Sciatic nerve (tissue), 2 donors: ENCODE data around the gene POLR1D. TPM values are rescaled to one million over a fixed set of nuclear protein-coding genes. Genes with fewer than 3 reads are reported as not detected.
A peak's percentile ranks its signal among the peaks of the same experiment; 100 is the strongest.

ENCODE experiments used
- ATAC-seq: fragments of 200-7000 bp; cut with Tn5 transposase; one replicate; pipeline ENCODE4 v1.9.1; 2020; ENCODE audit warnings: mild to moderate bottlenecking, moderate library complexity
- DNase-seq: peaks from one replicate; pipeline ENCODE4 v3.0.0-alpha.2; 2020; ENCODE audit warnings: low spot score
- intact Hi-C: fragments of 100-400 bp; cut with DNase I; formaldehyde crosslinking; loops from one replicate; pipeline ENCODE4 v1.14.2; 2022
- total RNA-seq: library from RNA; stranded (reverse); fragmentation: NEBNext Ultra II Directional; extraction: Animal tissue kit (Norgen Biotek cat#: 25700); gene quantifications from one replicate; pipeline ENCODE4 v1.2.1, GENCODE V29; 2021
- donor health status: DM: no; HTN: no; CAD: no.
- donor health status: DM: no; HTN: no; CAD: no.

Gene POLR1D
- total RNA-seq, result 84.7 TPM

GRCh38 chr13:27621366-27622101 lies at the start of gene POLR1D:
Gene POLR1D, plus strand, starts transcription at chr13:27621892. Its CDS starts 92 bp downstream, at chr13:27621984.
- intact Hi-C loops, result no loop called here
- peak; percentile 85 for DNase-seq

GRCh38 chr13:27572234-27572901 lies 49.3 kb upstream of the POLR1D start:
- DNase-seq, result no peak
- ATAC-seq, result no peak
- intact Hi-C loops, result no loop called here

More at GRCh38 chr13:27621366-27622101, at the start of gene POLR1D:
- peak; percentile 84 for ATAC-seq

GRCh38 chr13:27573265-27573664 lies 48.4 kb upstream of the POLR1D start:
- intact Hi-C loops, result no loop called here
- DNase-seq, result no peak
- ATAC-seq, result no peak

GRCh38 chr13:27574661-27575060 lies 47.0 kb upstream of the POLR1D start:
- no peak for ATAC-seq
- intact Hi-C loops, result no loop called here
- no peak for DNase-seq

- ATAC-seq (no peak), DNase-seq (no peak)
- intact Hi-C loops, result no loop called here
These were observed 43.3 kb upstream of the POLR1D start for GRCh38 chr13:27578121-27579030.

GRCh38 chr13:27583645-27584044 lies 38.0 kb upstream of the POLR1D start:
- ATAC-seq, result no peak
- DNase-seq, result no peak
- intact Hi-C loops, result no loop called here

GRCh38 chr13:27587095-27587746 lies 34.5 kb upstream of the POLR1D start:
- ATAC-seq, result no peak
- DNase-seq, result no peak
- intact Hi-C loops, result no loop called here

GRCh38 chr13:27588405-27588804 lies 33.3 kb upstream of the POLR1D start:
- no peak for ATAC-seq
- DNase-seq, result no peak
- intact Hi-C loops, result no loop called here

- ATAC-seq (no peak), DNase-seq (no peak)
- intact Hi-C loops, result no loop called here
These were observed 28.8 kb upstream of the POLR1D start for GRCh38 chr13:27592865-27593264.

- ATAC-seq (no peak), DNase-seq (no peak)
- intact Hi-C loops, result no loop called here
These were observed 28.4 kb upstream of the POLR1D start for GRCh38 chr13:27593267-27593666.

GRCh38 chr13:27595055-27595811 lies 26.5 kb upstream of the POLR1D start:
- no peak for ATAC-seq
- DNase-seq, result no peak
- intact Hi-C loops, result no loop called here

GRCh38 chr13:27599096-27599495 lies 22.6 kb upstream of the POLR1D start:
- ATAC-seq (no peak), DNase-seq (no peak)
- intact Hi-C loops, result no loop called here

- intact Hi-C loops, result no loop called here
These were observed 21.7 kb upstream of the POLR1D start for GRCh38 chr13:27599845-27600553.

GRCh38 chr13:27600711-27601110 lies 21.0 kb upstream of the POLR1D start:
- no peak for ATAC-seq
- intact Hi-C loops, result no loop called here
- DNase-seq, result no peak

More at GRCh38 chr13:27599845-27600553, 21.7 kb upstream of the POLR1D start:
- no peak for DNase-seq
- ATAC-seq, result no peak

- ATAC-seq (no peak), DNase-seq (no peak)
- intact Hi-C loops, result no loop called here
These were observed 20.5 kb upstream of the POLR1D start for GRCh38 chr13:27601208-27601607.

- intact Hi-C loops, result no loop called here
- no peak for DNase-seq
- ATAC-seq, result no peak
These were observed 19.9 kb upstream of the POLR1D start for GRCh38 chr13:27601803-27602202.

- intact Hi-C loops, result no loop called here
- ATAC-seq (no peak), DNase-seq (no peak)
These were observed 16.6 kb upstream of the POLR1D start for GRCh38 chr13:27605099-27605498.
